HG02610 (cell line): ENCODE data around the gene ARHGEF11.

ENCODE experiments used
- ATAC-seq: cut with Tn5 transposase; IDR thresholded peaks from one replicate; pipeline ENCODE4 v1.9.1; 2021; ENCODE audit warnings: mild to moderate bottlenecking, moderate library complexity; ENCODE audit not compliant: unreplicated experiment

Gene ARHGEF11

GRCh38 chr1:157001304-157001703, 44.2 kb downstream of the ARHGEF11 start:
- ATAC-seq: no peak

GRCh38 chr1:157000686-157001085, 44.9 kb downstream of the ARHGEF11 start:
- ATAC-seq: no peak

- ATAC-seq: no peak
Observed at GRCh38 chr1:156999596-157000320, 45.8 kb downstream of the ARHGEF11 start.

- ATAC-seq: no peak
Observed at GRCh38 chr1:156998840-156999500, 46.6 kb downstream of the ARHGEF11 start.

GRCh38 chr1:156998301-156998700, 47.2 kb downstream of the ARHGEF11 start:
- no peak for ATAC-seq

- ATAC-seq: no peak
Observed at GRCh38 chr1:156995412-156995811, 50.1 kb downstream of the ARHGEF11 start.

GRCh38 chr1:156994277-156994676, 51.3 kb downstream of the ARHGEF11 start:
- no peak for ATAC-seq

- no peak for ATAC-seq
Observed at GRCh38 chr1:156993426-156994147, 52.0 kb downstream of the ARHGEF11 start.

- no peak for ATAC-seq
Observed at GRCh38 chr1:156992215-156992614, 53.3 kb downstream of the ARHGEF11 start.

- no peak for ATAC-seq
Observed at GRCh38 chr1:156987715-156988114, 57.8 kb downstream of the ARHGEF11 start.

GRCh38 chr1:156980551-156980950, 65.0 kb downstream of the ARHGEF11 start:
- ATAC-seq: no peak

GRCh38 chr1:156975084-156975483, 70.5 kb downstream of the ARHGEF11 start:
- ATAC-seq: no peak

- ATAC-seq: no peak
Observed at GRCh38 chr1:156973417-156973816, 72.1 kb downstream of the ARHGEF11 start.

- no peak for ATAC-seq
Observed at GRCh38 chr1:156970017-156970416, 75.5 kb downstream of the ARHGEF11 start.

- no peak for ATAC-seq
Observed at GRCh38 chr1:156969496-156969895, 76.0 kb downstream of the ARHGEF11 start.

- no peak for ATAC-seq
Observed at GRCh38 chr1:156964441-156964840, 81.1 kb downstream of the ARHGEF11 start.

GRCh38 chr1:156963621-156964020, 81.9 kb downstream of the ARHGEF11 start:
- ATAC-seq: no peak

GRCh38 chr1:156961709-156962108, 83.8 kb downstream of the ARHGEF11 start:
- no peak for ATAC-seq

- no peak for ATAC-seq
Observed at GRCh38 chr1:156959925-156960324, 85.6 kb downstream of the ARHGEF11 start.

- ATAC-seq: no peak
Observed at GRCh38 chr1:156959414-156959813, 86.1 kb downstream of the ARHGEF11 start.

GRCh38 chr1:156958247-156958714, 87.3 kb downstream of the ARHGEF11 start:
- ATAC-seq: no peak

- no peak for ATAC-seq
Observed at GRCh38 chr1:156957634-156958033, 87.9 kb downstream of the ARHGEF11 start.
